OCI-LY3 (cell line): ENCODE measurements around the gene EGF.

Experiments used
- H2AFZ ChIP-seq: fragments of 200-600, 300-600 bp; shearing (Covaris generic); 2 replicates; pipeline ENCODE4 v1.6.0; 2014; ENCODE audit warnings: antibody characterized with exemption, low read depth, low read length
- H3K27ac ChIP-seq: fragments of 200-600, 300-600 bp; sonication (generic); 2 replicates; pipeline ENCODE4 v1.5.1; 2014; ENCODE audit warnings: mild to moderate bottlenecking, low read length, moderate library complexity, mixed read lengths
- H3K27me3 ChIP-seq: fragments of 200-600, 300-600 bp; sonication (generic); 2 replicates; pipeline ENCODE4 v1.6.1; 2014; ENCODE audit warnings: low read depth, low read length, mixed read lengths
- H3K36me3 ChIP-seq: fragments of 200-600, 300-600 bp; sonication (generic); replicated peaks from 2 replicates; pipeline ENCODE3; 2014; ENCODE audit warnings: low read depth, low read length, mixed read lengths
- H3K4me1 ChIP-seq: fragments of 300-600, 200-600 bp; sonication (generic); 2 replicates; pipeline ENCODE4 v1.6.1; 2014; ENCODE audit warnings: low read length, mixed read lengths
- H3K4me2 ChIP-seq: fragments of 200-600, 300-600 bp; sonication (generic); 2 replicates; pipeline ENCODE4 v1.6.1; 2014; ENCODE audit warnings: low read length, mixed read lengths
- H3K4me3 ChIP-seq: fragments of 300-600, 200-600 bp; sonication (generic); 2 replicates; pipeline ENCODE4 v1.5.1; 2014; ENCODE audit warnings: antibody characterized with exemption, mild to moderate bottlenecking, low read length, moderate library complexity
- H3K79me2 ChIP-seq: fragments of 300-600, 200-600 bp; shearing (Covaris generic); 2 replicates; pipeline ENCODE4 v1.6.1; 2014; ENCODE audit warnings: mild to moderate bottlenecking, low read length, mixed read lengths
- H3K9ac ChIP-seq: fragments of 300-600, 200-600 bp; shearing (Covaris generic); 2 replicates; pipeline ENCODE4 v1.6.0; 2014; ENCODE audit warnings: mild to moderate bottlenecking, low read length, moderate library complexity
- H3K9me3 ChIP-seq: fragments of 200-600, 300-600 bp; shearing (Covaris generic); 2 replicates; pipeline ENCODE4 v1.6.1; 2014; ENCODE audit warnings: low read length, mixed read lengths; ENCODE audit not compliant: insufficient read depth
- H4K20me1 ChIP-seq: fragments of 200-600, 300-600 bp; sonication (generic); 2 replicates; pipeline ENCODE4 v1.6.1; 2016; ENCODE audit warnings: low read length, mixed read lengths; ENCODE audit not compliant: insufficient read depth
- CTCF ChIP-seq: fragments of 200-600, 300-600 bp; sonication (generic); IDR thresholded peaks from 2 replicates; pipeline ENCODE4 v1.5.1; 2014; ENCODE audit warnings: antibody characterized with exemption, low read length, low read depth
- EZH2phosphoT487 ChIP-seq: fragments of 200-600 bp; shearing (Covaris generic); IDR thresholded peaks from 2 replicates; pipeline ENCODE4 v1.6.1; 2018; ENCODE audit warnings: antibody characterized with exemption, mixed run types, low read depth

The EGF gene

GRCh38 chr4:109982521-109982920 lies 69.8 kb downstream of the EGF start:
- no peaks in the 10 kb centered on the region for H3K36me3 ChIP-seq
- no peaks in the 10 kb centered on the region for H3K79me2 ChIP-seq
- H4K20me1 ChIP-seq, result no peaks in the 10 kb centered on the region
- H3K9ac ChIP-seq, result no peak overlapping the region
- 0 out of 2 replicates have a peak, but pooled peaks cover 6% of the 10 kb centered on the region for H3K27me3 ChIP-seq
- no peak overlapping the region for H3K4me2 ChIP-seq
- TF ChIP-seq CTCF, result no peak
- TF ChIP-seq EZH2phosphoT487, result no peak
- H2AFZ ChIP-seq, result no peak overlapping the region
- no peak overlapping the region for H3K4me3 ChIP-seq
- no peaks in the 10 kb centered on the region for H3K9me3 ChIP-seq
- H3K4me1 ChIP-seq, result peaks cover 23% of the 10 kb centered on the region
- no peak overlapping the region for H3K27ac ChIP-seq

- Histone ChIP-seq H3K36me3 (peaks cover 14% of the 10 kb centered on the region), H2AFZ (no peak overlapping the region; the same call in 1 of the 2 replicates), H3K27ac (no peak overlapping the region), H3K9me3 (peaks cover 13% of the 10 kb centered on the region; the same call in 1 of the 2 replicates), H3K4me3 (no peak overlapping the region), H3K4me2 (no peak overlapping the region), H4K20me1 (no peaks in the 10 kb centered on the region), H3K79me2 (no peaks in the 10 kb centered on the region), H3K27me3 (no peaks in the 10 kb centered on the region), H3K4me1 (peaks cover 34% of the 10 kb centered on the region), H3K9ac (no peak overlapping the region)
- no peak for TF ChIP-seq EZH2phosphoT487
- no peak for TF ChIP-seq CTCF
These were observed 73.6 kb downstream of the EGF start for GRCh38 chr4:109985993-109986974.

GRCh38 chr4:109989044-109989443 lies 76.4 kb downstream of the EGF start:
- no peak overlapping the region for H3K4me3 ChIP-seq
- H3K4me2 ChIP-seq, result no peak overlapping the region
- H3K9me3 ChIP-seq, result peaks cover 14% of the 10 kb centered on the region; the same call in 1 of the 2 replicates
- no peak overlapping the region for H2AFZ ChIP-seq
- H3K4me1 ChIP-seq, result peaks cover 52% of the 10 kb centered on the region
- no peak overlapping the region for H3K9ac ChIP-seq
- TF ChIP-seq CTCF, result no peak
- TF ChIP-seq EZH2phosphoT487, result no peak
- H3K79me2 ChIP-seq, result no peaks in the 10 kb centered on the region
- H3K27ac ChIP-seq, result no peak overlapping the region
- H4K20me1 ChIP-seq, result no peaks in the 10 kb centered on the region
- H3K27me3 ChIP-seq, result no peaks in the 10 kb centered on the region
- peaks cover 16% of the 10 kb centered on the region for H3K36me3 ChIP-seq

- no peaks in the 10 kb centered on the region for H3K79me2 ChIP-seq
- H4K20me1 ChIP-seq, result no peaks in the 10 kb centered on the region
- H3K9me3 ChIP-seq, result peaks cover 14% of the 10 kb centered on the region; the same call in 1 of the 2 replicates
- TF ChIP-seq CTCF (no peak), EZH2phosphoT487 (no peak)
- no peak overlapping the region; the same call in 1 of the 2 replicates for H3K4me2 ChIP-seq
- H3K4me1 ChIP-seq, result peaks cover 58% of the 10 kb centered on the region
- H3K36me3 ChIP-seq, result peaks cover 16% of the 10 kb centered on the region
- 0 out of 2 replicates have a peak, but pooled peaks cover under 1% of the 10 kb centered on the region for H3K27me3 ChIP-seq
- H3K27ac ChIP-seq, result peak overlapping the region; percentile 93
- H3K4me3 ChIP-seq, result no peak overlapping the region
- no peak overlapping the region for H2AFZ ChIP-seq
- H3K9ac ChIP-seq, result no peak overlapping the region; the same call in 1 of the 2 replicates
These were observed 76.9 kb downstream of the EGF start for GRCh38 chr4:109989618-109990017.
